Neural crest cell (in vitro differentiated cells): Measurements from ENCODE around the gene DOCK10. TPM values are rescaled to one million over a fixed set of nuclear protein-coding genes. Genes with fewer than 3 reads are reported as not detected.

Experiments
- DNase-seq: peaks from one replicate; pipeline ENCODE4 v3.0.0; 2021; ENCODE audit warnings: low read depth, mixed read lengths, low spot score
- H3K27ac Mint-ChIP-seq: one replicate; pipeline ENCODE4 v1.8.0; 2021; ENCODE audit warnings: mild to moderate bottlenecking, mixed read lengths; ENCODE audit not compliant: unreplicated experiment
- H3K27me3 Mint-ChIP-seq: 2 replicates; pipeline ENCODE4 v1.8.0; 2021; ENCODE audit warnings: low read depth, mild to moderate bottlenecking, mixed read lengths
- H3K36me3 Mint-ChIP-seq: 2 replicates; pipeline ENCODE4 v1.8.0; 2021; ENCODE audit warnings: low read depth, mild to moderate bottlenecking, mixed read lengths
- H3K4me1 Mint-ChIP-seq: 2 replicates; pipeline ENCODE4 v1.8.0; 2021; ENCODE audit warnings: mixed read lengths
- H3K4me3 Mint-ChIP-seq: one replicate; pipeline ENCODE4 v1.8.0; 2021; ENCODE audit warnings: mild to moderate bottlenecking, mixed read lengths
- H3K9me3 Mint-ChIP-seq: 2 replicates; pipeline ENCODE4 v1.8.0; 2021; ENCODE audit warnings: mixed read lengths
- total RNA-seq: library from RNA; stranded (reverse); gene quantifications from 2 replicates; pipeline ENCODE4 v1.2.1, GENCODE V29; 2021
- TF ChIP-seq, protein P1 (sequence below): fragments of 200-600 bp; sonication (generic); conservative IDR thresholded peaks from 2 replicates; pipeline ENCODE4 v1.5.0; 2021; ENCODE audit warnings: antibody characterized with exemption, mild to moderate bottlenecking

DOCK10 gene
- total RNA-seq, 1 donor from 2014 or later = 29.7 TPM

DNA sequence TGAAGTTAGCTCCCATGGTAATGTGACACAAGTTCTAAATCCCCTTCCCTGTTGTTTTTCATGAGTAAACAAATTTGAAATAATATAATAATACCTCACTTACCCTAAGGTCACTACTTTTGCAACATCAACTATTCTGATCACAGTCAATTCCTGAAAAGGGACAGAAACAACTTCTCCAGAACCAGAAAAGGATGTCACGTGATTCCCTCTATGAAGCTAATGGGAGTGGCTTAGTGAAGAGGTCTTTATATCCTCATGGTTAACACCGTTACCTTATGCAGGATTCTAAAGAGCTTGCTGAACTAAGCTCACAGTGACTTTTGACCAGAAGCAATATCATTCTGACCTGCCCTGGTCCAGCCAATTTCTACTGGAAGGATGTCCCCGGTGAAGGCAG lies 51.6 kb downstream of the DOCK10 start:
- no peaks in the 10 kb centered on the region for H3K27me3 Mint-ChIP-seq
- H3K27ac Mint-ChIP-seq = no peak overlapping the region
- no peaks in the 10 kb centered on the region for H3K4me1 Mint-ChIP-seq
- TF ChIP-seq, protein P1, sequence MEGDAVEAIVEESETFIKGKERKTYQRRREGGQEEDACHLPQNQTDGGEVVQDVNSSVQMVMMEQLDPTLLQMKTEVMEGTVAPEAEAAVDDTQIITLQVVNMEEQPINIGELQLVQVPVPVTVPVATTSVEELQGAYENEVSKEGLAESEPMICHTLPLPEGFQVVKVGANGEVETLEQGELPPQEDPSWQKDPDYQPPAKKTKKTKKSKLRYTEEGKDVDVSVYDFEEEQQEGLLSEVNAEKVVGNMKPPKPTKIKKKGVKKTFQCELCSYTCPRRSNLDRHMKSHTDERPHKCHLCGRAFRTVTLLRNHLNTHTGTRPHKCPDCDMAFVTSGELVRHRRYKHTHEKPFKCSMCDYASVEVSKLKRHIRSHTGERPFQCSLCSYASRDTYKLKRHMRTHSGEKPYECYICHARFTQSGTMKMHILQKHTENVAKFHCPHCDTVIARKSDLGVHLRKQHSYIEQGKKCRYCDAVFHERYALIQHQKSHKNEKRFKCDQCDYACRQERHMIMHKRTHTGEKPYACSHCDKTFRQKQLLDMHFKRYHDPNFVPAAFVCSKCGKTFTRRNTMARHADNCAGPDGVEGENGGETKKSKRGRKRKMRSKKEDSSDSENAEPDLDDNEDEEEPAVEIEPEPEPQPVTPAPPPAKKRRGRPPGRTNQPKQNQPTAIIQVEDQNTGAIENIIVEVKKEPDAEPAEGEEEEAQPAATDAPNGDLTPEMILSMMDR = no peak
- no peak for DNase-seq
- H3K9me3 Mint-ChIP-seq = no peaks in the 10 kb centered on the region
- no peaks in the 10 kb centered on the region for H3K36me3 Mint-ChIP-seq
- H3K4me3 Mint-ChIP-seq = no peak overlapping the region

DNA sequence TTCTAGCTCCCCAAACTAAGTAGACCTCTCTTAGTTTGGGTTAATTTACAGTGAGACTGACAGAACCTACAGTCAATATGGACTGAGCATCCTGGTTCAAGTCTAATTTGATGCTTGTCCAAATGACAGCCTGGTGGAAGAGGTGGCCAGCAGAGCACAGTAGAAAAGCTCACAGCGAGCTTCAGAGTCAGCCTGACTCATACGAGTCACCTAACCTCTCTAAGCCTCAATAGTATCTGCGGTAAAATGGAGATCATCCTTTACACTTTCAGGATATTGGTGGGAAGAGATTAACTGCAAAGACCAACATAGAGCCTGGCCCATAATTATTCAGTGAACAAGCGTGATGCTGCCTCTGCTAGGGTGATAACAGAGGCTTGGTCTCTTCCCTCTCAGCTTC lies 54.5 kb downstream of the DOCK10 start:
- Mint-ChIP-seq H3K27ac (no peak overlapping the region), H3K4me3 (no peak overlapping the region), H3K4me1 (peaks cover 19% of the 10 kb centered on the region), H3K27me3 (no peaks in the 10 kb centered on the region), H3K36me3 (no peaks in the 10 kb centered on the region), H3K9me3 (no peaks in the 10 kb centered on the region)
- TF ChIP-seq, protein P1 = no peak
- no peak for DNase-seq

DNA sequence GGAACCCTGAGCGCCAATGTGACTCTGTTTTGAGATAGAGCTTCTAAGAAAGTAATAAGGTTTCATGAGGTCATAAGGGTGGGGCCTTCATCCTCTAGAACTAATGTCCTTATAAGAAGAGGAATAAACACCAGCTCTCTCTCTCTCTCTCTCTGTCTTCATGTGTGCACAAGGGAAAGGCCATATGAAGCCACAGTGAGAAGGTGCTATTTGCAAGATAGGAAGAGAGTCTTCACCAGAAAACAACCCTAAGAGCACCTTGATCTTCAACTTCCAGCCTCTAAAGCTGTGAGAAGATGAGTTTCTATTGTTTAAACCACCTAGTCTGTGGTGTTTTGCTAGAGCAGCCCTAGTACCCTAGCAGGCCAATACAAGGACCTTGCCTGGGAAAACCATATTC lies 55.8 kb downstream of the DOCK10 start:
- Mint-ChIP-seq H3K4me3 (no peak overlapping the region), H3K27ac (no peak overlapping the region), H3K27me3 (no peaks in the 10 kb centered on the region), H3K4me1 (peaks cover 31% of the 10 kb centered on the region), H3K9me3 (no peaks in the 10 kb centered on the region), H3K36me3 (no peaks in the 10 kb centered on the region)
- TF ChIP-seq, protein P1 = no peak
- DNase-seq = no peak

DNA sequence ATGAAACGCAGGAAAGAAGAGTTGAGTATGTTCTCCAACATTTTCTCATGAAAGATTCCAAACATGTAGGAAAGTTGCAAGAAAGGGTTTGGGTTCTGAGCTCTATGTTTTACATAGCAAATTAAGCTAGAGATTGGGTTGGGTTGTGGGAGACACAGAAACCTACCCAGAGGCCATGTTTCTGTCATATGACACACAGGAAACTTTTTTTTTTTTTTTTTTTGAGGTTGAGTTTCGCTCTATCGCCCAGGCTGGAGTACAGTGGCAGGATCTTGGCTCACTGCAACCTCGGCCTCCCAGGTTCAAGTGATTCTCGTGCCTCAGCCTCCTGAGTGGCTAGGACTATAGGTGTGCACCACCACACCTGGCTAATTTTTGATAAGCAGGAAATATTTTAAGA lies 57.6 kb downstream of the DOCK10 start:
- Mint-ChIP-seq H3K4me1 (peaks cover 38% of the 10 kb centered on the region), H3K9me3 (no peaks in the 10 kb centered on the region), H3K4me3 (peak overlapping the region; percentile 14), H3K27me3 (no peaks in the 10 kb centered on the region), H3K27ac (no peak overlapping the region), H3K36me3 (no peaks in the 10 kb centered on the region)
- no peak for DNase-seq
- TF ChIP-seq, protein P1 = no peak

DNA sequence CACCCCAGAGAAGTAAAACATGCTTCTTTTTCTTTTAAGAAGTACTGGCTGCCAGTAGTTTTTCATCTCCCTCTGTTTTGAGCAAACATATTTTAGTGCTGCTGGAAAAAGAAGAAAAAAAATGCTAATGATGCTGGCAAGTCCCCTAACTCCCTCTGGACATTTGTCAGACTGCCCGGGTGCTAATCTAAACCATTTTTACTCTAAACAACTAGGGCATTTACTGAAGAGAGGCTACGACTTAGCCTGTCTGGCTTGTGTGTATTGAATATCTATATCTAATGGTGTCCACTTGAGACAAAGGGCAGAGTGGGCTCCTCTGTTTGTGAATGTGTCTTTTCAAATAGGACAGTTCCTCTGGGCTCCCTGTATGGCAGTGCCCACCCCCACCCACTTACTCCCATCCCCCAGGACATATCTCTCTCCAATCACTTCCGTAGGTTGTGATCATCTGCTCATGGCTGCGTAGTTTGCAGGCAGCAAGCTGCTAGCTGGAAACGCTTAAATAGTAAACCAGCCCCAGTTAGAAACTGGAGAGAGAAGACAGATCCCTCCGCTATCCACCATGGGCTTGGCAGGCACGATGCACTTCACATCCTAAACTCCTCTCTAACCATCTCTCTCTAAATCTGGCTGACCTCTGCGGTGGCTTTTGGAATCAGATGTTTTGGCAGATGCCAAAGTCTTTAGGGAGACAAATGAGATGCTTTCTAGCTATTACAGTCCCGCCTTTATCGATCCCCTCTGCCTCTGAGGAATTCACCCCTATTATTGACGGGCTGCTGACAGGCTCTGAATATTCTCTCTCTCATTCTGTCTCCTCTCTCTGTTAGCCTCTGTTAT lies 58.3 kb downstream of the DOCK10 start:
- peaks cover 45% of the 10 kb centered on the region for H3K4me1 Mint-ChIP-seq
- H3K9me3 Mint-ChIP-seq = peaks cover 2% of the 10 kb centered on the region
- H3K27ac Mint-ChIP-seq = peak overlapping the region; percentile 40
- no peak for DNase-seq
- H3K27me3 Mint-ChIP-seq = no peaks in the 10 kb centered on the region
- TF ChIP-seq, protein P1 = no peak
- no peaks in the 10 kb centered on the region for H3K36me3 Mint-ChIP-seq
- H3K4me3 Mint-ChIP-seq = peak overlapping the region; percentile 14
